SK-N-MC (cell line): Measurements from ENCODE around the gene NSUN7.

Experiments
- DNase-seq: peaks from one replicate; pipeline ENCODE4 v3.0.0-alpha.2; 2011; ENCODE audit warnings: low read depth, low spot score
- H3K27ac ChIP-seq: fragments of 200-600 bp; sonication (generic); 2 replicates; pipeline ENCODE4 v1.5.1; 2016; ENCODE audit warnings: mixed run types
- H3K36me3 ChIP-seq: fragments of 200-600 bp; sonication (generic); 2 replicates; pipeline ENCODE4 v1.6.1; 2017; ENCODE audit warnings: antibody characterized with exemption, low read length, mixed read lengths; ENCODE audit not compliant: insufficient read depth
- H3K4me3 ChIP-seq: fragments of 200-600 bp; sonication (generic); 2 replicates; pipeline ENCODE4 v1.5.1; 2016
- H3K9ac ChIP-seq: fragments of 200-600 bp; sonication (generic); 2 replicates; pipeline ENCODE4 v1.8.0; 2017; ENCODE audit warnings: mixed run types, mixed read lengths; ENCODE audit not compliant: insufficient read length
- H3K9me3 ChIP-seq: fragments of 200-600 bp; sonication (generic); 2 replicates; pipeline ENCODE4 v1.6.1; 2017; ENCODE audit warnings: low read depth, mild to moderate bottlenecking, antibody characterized with exemption, low read length, moderate library complexity, mixed read lengths
- EZH2 ChIP-seq: fragments of 200-600 bp; sonication (generic); IDR thresholded peaks from one replicate; pipeline ENCODE4 v1.6.1; 2017; ENCODE audit warnings: antibody characterized with exemption
- FOXP2 ChIP-seq: optimal IDR thresholded peaks from 2 replicates; pipeline ENCODE3; 2011; ENCODE audit warnings: mild to moderate bottlenecking, moderate library complexity; ENCODE audit not compliant: insufficient read depth; ENCODE audit errors: extremely low read length, control extremely low read depth
- POLR2AphosphoS5 ChIP-seq: IDR thresholded peaks from 2 replicates; pipeline ENCODE4 v1.6.1; 2012; ENCODE audit warnings: mild to moderate bottlenecking, low read depth, low read length, borderline replicate concordance

NSUN7 gene

GRCh38 chr4:40856840-40857362 is 107.1 kb downstream of the NSUN7 start:
- peak overlapping the region; percentile 84 for H3K9ac ChIP-seq
- TF ChIP-seq POLR2AphosphoS5, result peak; percentile 71; the same call in 1 of the 2 replicates
- TF ChIP-seq FOXP2, result no peak
- no peaks in the 10 kb centered on the region for H3K9me3 ChIP-seq
- peak overlapping the region; percentile 100 for H3K4me3 ChIP-seq
- no peak for DNase-seq
- H3K27ac ChIP-seq, result no peak overlapping the region
- no peaks in the 10 kb centered on the region; the same call in 1 of the 2 replicates for H3K36me3 ChIP-seq

GRCh38 chr4:40857956-40858355 is 108.2 kb downstream of the NSUN7 start:
- H3K9ac ChIP-seq, result no peak overlapping the region
- no peaks in the 10 kb centered on the region; the same call in 1 of the 2 replicates for H3K36me3 ChIP-seq
- TF ChIP-seq POLR2AphosphoS5 (no peak), EZH2 (no peak), FOXP2 (no peak)
- no peak overlapping the region for H3K27ac ChIP-seq
- DNase-seq, result no peak
- H3K9me3 ChIP-seq, result no peaks in the 10 kb centered on the region
- H3K4me3 ChIP-seq, result no peak overlapping the region

- H3K9ac ChIP-seq, result no peak overlapping the region
- no peak overlapping the region for H3K4me3 ChIP-seq
- no peak overlapping the region for H3K27ac ChIP-seq
- no peak for TF ChIP-seq POLR2AphosphoS5
- TF ChIP-seq EZH2, result no peak
- TF ChIP-seq FOXP2, result no peak
- H3K36me3 ChIP-seq, result no peaks in the 10 kb centered on the region; the same call in 1 of the 2 replicates
- H3K9me3 ChIP-seq, result no peaks in the 10 kb centered on the region
- DNase-seq, result no peak
Measured at GRCh38 chr4:40858962-40859361, 109.2 kb downstream of the NSUN7 start.
